ENCODE results near the gene EIF3K.

DNA sequence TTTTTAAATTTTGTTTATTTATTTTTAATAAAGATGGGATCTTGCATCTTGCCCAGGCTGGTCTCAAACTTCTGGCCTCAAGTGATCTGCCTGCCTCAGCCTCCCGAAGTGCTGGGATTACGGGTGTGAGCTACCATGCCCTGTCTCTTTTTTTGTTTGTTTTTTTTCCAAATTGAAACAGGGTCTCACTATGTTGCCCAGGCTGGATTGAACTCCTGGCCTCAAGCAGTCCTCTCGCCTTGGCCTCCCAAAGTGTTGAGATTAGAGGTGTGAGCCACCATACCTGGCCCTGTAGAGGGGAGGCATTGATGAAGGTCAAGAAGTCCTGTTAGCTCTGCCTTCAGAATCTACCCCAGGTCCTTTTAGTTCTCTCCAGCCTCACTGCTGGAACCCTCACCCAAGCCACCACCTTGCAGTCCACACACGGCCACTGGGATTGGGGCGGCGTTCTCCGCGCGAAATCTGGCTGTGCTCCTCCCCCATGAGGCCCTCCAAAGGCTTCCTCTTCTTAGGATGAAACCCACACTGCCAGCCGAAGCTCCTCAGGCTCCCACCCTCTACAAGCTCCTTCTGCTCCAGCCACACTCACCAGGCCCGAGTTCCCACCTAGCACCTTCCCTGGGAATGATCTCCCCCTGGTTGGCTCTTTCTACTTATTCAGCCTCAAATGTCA is 63.3 kb downstream of the EIF3K start:
- TF ChIP-seq, protein P1, sequence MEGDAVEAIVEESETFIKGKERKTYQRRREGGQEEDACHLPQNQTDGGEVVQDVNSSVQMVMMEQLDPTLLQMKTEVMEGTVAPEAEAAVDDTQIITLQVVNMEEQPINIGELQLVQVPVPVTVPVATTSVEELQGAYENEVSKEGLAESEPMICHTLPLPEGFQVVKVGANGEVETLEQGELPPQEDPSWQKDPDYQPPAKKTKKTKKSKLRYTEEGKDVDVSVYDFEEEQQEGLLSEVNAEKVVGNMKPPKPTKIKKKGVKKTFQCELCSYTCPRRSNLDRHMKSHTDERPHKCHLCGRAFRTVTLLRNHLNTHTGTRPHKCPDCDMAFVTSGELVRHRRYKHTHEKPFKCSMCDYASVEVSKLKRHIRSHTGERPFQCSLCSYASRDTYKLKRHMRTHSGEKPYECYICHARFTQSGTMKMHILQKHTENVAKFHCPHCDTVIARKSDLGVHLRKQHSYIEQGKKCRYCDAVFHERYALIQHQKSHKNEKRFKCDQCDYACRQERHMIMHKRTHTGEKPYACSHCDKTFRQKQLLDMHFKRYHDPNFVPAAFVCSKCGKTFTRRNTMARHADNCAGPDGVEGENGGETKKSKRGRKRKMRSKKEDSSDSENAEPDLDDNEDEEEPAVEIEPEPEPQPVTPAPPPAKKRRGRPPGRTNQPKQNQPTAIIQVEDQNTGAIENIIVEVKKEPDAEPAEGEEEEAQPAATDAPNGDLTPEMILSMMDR (IDR thresholded peaks at IDR 0.05; ENCODE audit: borderline replicate concordance, extremely low read depth, low read length, poor library complexity, severe bottlenecking): no peak
- no peak for TF ChIP-seq EZH2 (IDR thresholded peaks at IDR 0.05; ENCODE audit: borderline replicate concordance, low read depth, low read length, severe bottlenecking)
